GM23338 (cell line): Measurements from ENCODE around the gene SUGP1. TPM values are rescaled to one million over a fixed set of nuclear protein-coding genes. Genes with fewer than 3 reads are reported as not detected.

Experiments
- ATAC-seq: fragments of 200-7000 bp; cut with Tn5 transposase; 3 replicates; pipeline ENCODE4 v1.9.1; 2020
- DNase-seq: peaks from one replicate; pipeline ENCODE4 v3.0.0-alpha.2; 2015; ENCODE audit warnings: low spot score
- H2AFZ ChIP-seq: fragments of 200-600 bp; sonication (generic); 2 replicates; pipeline ENCODE4 v1.8.0; 2016; ENCODE audit warnings: antibody characterized with exemption, mild to moderate bottlenecking, moderate library complexity
- H3F3A ChIP-seq: fragments of 200-600 bp; sonication (generic); replicated peaks from 2 replicates; pipeline ENCODE4 v1.8.0; 2017; ENCODE audit warnings: antibody characterized with exemption, mixed run types, low read depth
- H3K27ac ChIP-seq: fragments of 200-600 bp; sonication (generic); 2 replicates; pipeline ENCODE4 v1.6.1; 2016; ENCODE audit warnings: low read depth
- H3K27me3 ChIP-seq: fragments of 200-600 bp; sonication (generic); 2 replicates; pipeline ENCODE4 v1.8.0; 2016; ENCODE audit warnings: mild to moderate bottlenecking, mixed run types, moderate library complexity; ENCODE audit not compliant: insufficient read depth
- H3K36me3 ChIP-seq: fragments of 200-600 bp; sonication (generic); 2 replicates; pipeline ENCODE4 v1.8.0; 2016; ENCODE audit warnings: mild to moderate bottlenecking; ENCODE audit not compliant: insufficient read depth
- H3K4me1 ChIP-seq: fragments of 200-600 bp; sonication (generic); 2 replicates; pipeline ENCODE4 v1.8.0; 2016; ENCODE audit warnings: mild to moderate bottlenecking, moderate library complexity; ENCODE audit not compliant: insufficient read depth
- H3K4me2 ChIP-seq: fragments of 200-600 bp; sonication (generic); 2 replicates; pipeline ENCODE4 v1.7.1; 2017; ENCODE audit warnings: mixed run types
- H3K4me3 ChIP-seq: fragments of 200-600 bp; sonication (generic); 2 replicates; pipeline ENCODE4 v1.6.1; 2016; ENCODE audit warnings: mixed run types
- H3K79me2 ChIP-seq: fragments of 200-600 bp; sonication (generic); replicated peaks from 2 replicates; pipeline ENCODE4 v1.8.0; 2017; ENCODE audit warnings: mild to moderate bottlenecking; ENCODE audit not compliant: insufficient read depth
- H3K9me2 ChIP-seq: fragments of 200-600 bp; sonication (generic); 2 replicates; pipeline ENCODE4 v1.8.0; 2017; ENCODE audit not compliant: insufficient read depth
- H4K20me1 ChIP-seq: fragments of 200-600 bp; sonication (generic); replicated peaks from 2 replicates; pipeline ENCODE4 v1.8.0; 2017; ENCODE audit warnings: mild to moderate bottlenecking; ENCODE audit not compliant: insufficient read depth
- H3K27ac Mint-ChIP-seq: 2 replicates; pipeline ENCODE4 v1.8.0; 2020; ENCODE audit warnings: inconsistent platforms, mild to moderate bottlenecking, moderate library complexity, mixed read lengths
- H3K27me3 Mint-ChIP-seq: 3 replicates; pipeline ENCODE4 v1.8.0; 2022; ENCODE audit warnings: low read depth, mild to moderate bottlenecking, moderate library complexity, mixed read lengths, inconsistent platforms; ENCODE audit not compliant: insufficient read depth, poor library complexity
- H3K36me3 Mint-ChIP-seq: 3 replicates; pipeline ENCODE4 v1.8.0; 2021; ENCODE audit warnings: low read depth, mild to moderate bottlenecking, inconsistent platforms, moderate library complexity, mixed read lengths
- H3K4me1 Mint-ChIP-seq: 3 replicates; pipeline ENCODE4 v1.8.0; 2020; ENCODE audit warnings: mild to moderate bottlenecking, inconsistent platforms, mixed read lengths
- H3K4me3 Mint-ChIP-seq: 3 replicates; pipeline ENCODE4 v1.8.0; 2021; ENCODE audit warnings: moderate library complexity, mild to moderate bottlenecking, inconsistent platforms, mixed read lengths
- H3K9me3 Mint-ChIP-seq: 3 replicates; pipeline ENCODE4 v1.8.0; 2020; ENCODE audit warnings: moderate library complexity, mild to moderate bottlenecking, inconsistent platforms, mixed read lengths
- CREB1 ChIP-seq: fragments of 250-450 bp; sonication (Bioruptor Pico); IDR thresholded peaks from 2 replicates; pipeline ENCODE4 v1.5.0; 2020; ENCODE audit warnings: low read depth, mild to moderate bottlenecking, moderate library complexity
- CTCF ChIP-seq, 2 experiments: fragments of 200-600 bp in 1 of 2; sonication (generic) in 1 of 2; conservative IDR thresholded peaks; 2 replicates each; pipeline versions ENCODE4 v1.5.1 to v1.6.1; 2016 to 2017; ENCODE audit warnings: antibody characterized with exemption in 2 of 2, low read depth in 2 of 2, mild to moderate bottlenecking in 2 of 2, moderate library complexity in 1 of 2
- ETS1 ChIP-seq: IDR thresholded peaks from 2 replicates; pipeline ENCODE4 v1.6.1; 2016; ENCODE audit warnings: antibody characterized with exemption
- EZH2phosphoT487 ChIP-seq: fragments of 200-600 bp; sonication (generic); IDR thresholded peaks from one replicate; pipeline ENCODE4 v1.8.1; 2018; ENCODE audit warnings: antibody characterized with exemption; ENCODE audit not compliant: unreplicated experiment
- JUNB ChIP-seq: IDR thresholded peaks from one replicate; pipeline ENCODE4 v1.6.1; 2016; ENCODE audit warnings: antibody characterized with exemption; ENCODE audit not compliant: unreplicated experiment
- NANOG ChIP-seq: IDR thresholded peaks from 2 replicates; pipeline ENCODE4 v1.6.1; 2016; ENCODE audit warnings: antibody characterized with exemption, borderline replicate concordance
- POLR2AphosphoS5 ChIP-seq: IDR thresholded peaks from 2 replicates; pipeline ENCODE4 v1.6.1; 2016; ENCODE audit warnings: antibody characterized with exemption, low read depth
- REST ChIP-seq: IDR thresholded peaks from one replicate; pipeline ENCODE4 v1.6.1; 2018; ENCODE audit warnings: antibody characterized with exemption; ENCODE audit not compliant: unreplicated experiment
- STAT1 ChIP-seq: IDR thresholded peaks from one replicate; pipeline ENCODE4 v1.6.1; 2016; ENCODE audit warnings: antibody characterized with exemption; ENCODE audit not compliant: unreplicated experiment
- ZNF114 ChIP-seq: fragments of 250-450 bp; sonication (Bioruptor Pico); IDR thresholded peaks from 2 replicates; pipeline ENCODE4 v1.5.0; 2020; ENCODE audit warnings: mild to moderate bottlenecking, moderate library complexity
- ZNF462 ChIP-seq: fragments of 250-450 bp; sonication (Bioruptor Pico); IDR thresholded peaks from 2 replicates; pipeline ENCODE4 v1.5.0; 2020; ENCODE audit warnings: mild to moderate bottlenecking, moderate library complexity
- polyA plus RNA-seq: library from polyadenylated mRNA; unstranded; fragments of >200 nt; fragmentation: Nextera tagmentation; extraction: Ambion mirVana; gene quantifications from 2 replicates; pipeline ENCODE4 v1.2.1, GENCODE V29; 2016
- total RNA-seq: library from RNA; depleted of rRNA; stranded (reverse); fragments of >200 nt; shearing (Covaris generic); gene quantifications from 2 replicates; pipeline ENCODE4 v1.2.3, GENCODE V29; 2014

Gene SUGP1
- total and polyA plus RNA-seq, 2 experiments from 2014 or later: 38.6 to 61.6 TPM

GRCh38 chr19:19278315-19278714 is 42.0 kb downstream of the SUGP1 start (continued):
- TF ChIP-seq ZNF462 (CRISPR knock-in tag) (no peak), NANOG (no peak), EZH2phosphoT487 (no peak), CREB1 (no peak), JUNB (no peak), POLR2AphosphoS5 (no peak), STAT1 (no peak), CTCF (conservative IDR thresholded peaks at IDR 0.05; ENCODE audit: low read depth in 2 of 2) (no peak)

GRCh38 chr19:19276851-19277250 is 43.5 kb downstream of the SUGP1 start:
- no peak for DNase-seq
- no peak for TF ChIP-seq ZNF114
- TF ChIP-seq REST: no peak
- TF ChIP-seq ETS1: no peak
- no peak for TF ChIP-seq STAT1

More at GRCh38 chr19:19276851-19277250, 43.5 kb downstream of the SUGP1 start:
- H3K79me2 ChIP-seq: no peaks in the 10 kb centered on the region
- no peaks in the 10 kb centered on the region for H3K9me2 ChIP-seq
- H3F3A ChIP-seq: peaks cover 8% of the 10 kb centered on the region; the same call in 1 of the 2 replicates
- Mint-ChIP-seq H3K4me3 (no peak overlapping the region), H3K27me3 (peaks cover 13% of the 10 kb centered on the region), H3K27ac (no peak overlapping the region), H3K36me3 (peaks cover 20% of the 10 kb centered on the region), H3K9me3 (no peaks in the 10 kb centered on the region), H3K4me1 (peaks cover 9% of the 10 kb centered on the region)
- H3K4me3 ChIP-seq: no peak overlapping the region
- no peak overlapping the region for H3K27ac ChIP-seq
- no peak for ATAC-seq
- no peak overlapping the region for H3K4me2 ChIP-seq
- peaks cover 8% of the 10 kb centered on the region; the same call in 1 of the 2 replicates for H3K4me1 ChIP-seq
- no peak overlapping the region for H2AFZ ChIP-seq
- no peaks in the 10 kb centered on the region for H4K20me1 ChIP-seq
- no peaks in the 10 kb centered on the region for H3K27me3 ChIP-seq
- H3K36me3 ChIP-seq: peaks cover 6% of the 10 kb centered on the region; the same call in 1 of the 2 replicates
